ENCODE data around the gene CLBA1.

The CLBA1 gene

DNA sequence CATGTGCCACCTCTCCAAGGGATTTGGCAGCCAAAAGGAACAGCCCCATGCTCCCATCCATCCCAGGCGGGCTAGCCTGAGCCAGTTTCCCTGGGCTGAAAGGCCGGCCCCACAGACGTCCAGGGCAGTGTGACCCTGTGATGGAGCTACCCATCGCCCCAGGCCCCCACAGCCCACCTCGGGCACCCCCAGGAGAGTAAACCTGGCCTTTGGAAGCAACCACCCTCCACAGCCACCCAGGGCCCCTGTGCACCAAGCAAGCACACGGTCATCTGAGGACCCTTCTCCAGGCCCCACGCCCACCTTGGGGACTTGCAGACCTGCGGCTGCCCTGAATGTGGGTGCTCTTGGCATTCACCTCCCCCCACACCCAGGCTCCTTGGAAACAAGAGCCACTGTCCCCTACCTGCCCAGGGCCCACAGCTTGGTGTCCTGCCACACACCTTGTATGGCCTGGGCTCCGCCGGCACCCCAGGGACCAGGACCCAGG lies 15.8 kb upstream of the CLBA1 start:
- Histone ChIP-seq H3K4me1 (ENCODE audit: insufficient read depth, insufficient read length) (peaks cover 49% of the 10 kb centered on the region), H3K27me3 (ENCODE audit: insufficient read depth, insufficient read length) (no peaks in the 10 kb centered on the region), H3K9me3 (ENCODE audit: insufficient read depth, low read length) (no peaks in the 10 kb centered on the region), H3K9ac (ENCODE audit: insufficient read length, low read depth) (peak overlapping the region; percentile 67), H3K4me3 (ENCODE audit: insufficient read length, low read depth) (no peak overlapping the region), H3K36me3 (ENCODE audit: insufficient read depth, insufficient read length, low read length) (no peaks in the 10 kb centered on the region)
- no peak for TF ChIP-seq YY1 (IDR thresholded peaks at IDR 0.05; ENCODE audit: insufficient read depth, insufficient read length)
- no peak for TF ChIP-seq ZNF274 (IDR thresholded peaks at IDR 0.05; ENCODE audit: low read depth, low read length)
- no peak for TF ChIP-seq SUZ12 (IDR thresholded peaks at IDR 0.05; ENCODE audit: extremely low read depth, insufficient read depth, insufficient read length)
- DNase-seq (ENCODE audit: low read depth, low spot score) = no peak

DNA sequence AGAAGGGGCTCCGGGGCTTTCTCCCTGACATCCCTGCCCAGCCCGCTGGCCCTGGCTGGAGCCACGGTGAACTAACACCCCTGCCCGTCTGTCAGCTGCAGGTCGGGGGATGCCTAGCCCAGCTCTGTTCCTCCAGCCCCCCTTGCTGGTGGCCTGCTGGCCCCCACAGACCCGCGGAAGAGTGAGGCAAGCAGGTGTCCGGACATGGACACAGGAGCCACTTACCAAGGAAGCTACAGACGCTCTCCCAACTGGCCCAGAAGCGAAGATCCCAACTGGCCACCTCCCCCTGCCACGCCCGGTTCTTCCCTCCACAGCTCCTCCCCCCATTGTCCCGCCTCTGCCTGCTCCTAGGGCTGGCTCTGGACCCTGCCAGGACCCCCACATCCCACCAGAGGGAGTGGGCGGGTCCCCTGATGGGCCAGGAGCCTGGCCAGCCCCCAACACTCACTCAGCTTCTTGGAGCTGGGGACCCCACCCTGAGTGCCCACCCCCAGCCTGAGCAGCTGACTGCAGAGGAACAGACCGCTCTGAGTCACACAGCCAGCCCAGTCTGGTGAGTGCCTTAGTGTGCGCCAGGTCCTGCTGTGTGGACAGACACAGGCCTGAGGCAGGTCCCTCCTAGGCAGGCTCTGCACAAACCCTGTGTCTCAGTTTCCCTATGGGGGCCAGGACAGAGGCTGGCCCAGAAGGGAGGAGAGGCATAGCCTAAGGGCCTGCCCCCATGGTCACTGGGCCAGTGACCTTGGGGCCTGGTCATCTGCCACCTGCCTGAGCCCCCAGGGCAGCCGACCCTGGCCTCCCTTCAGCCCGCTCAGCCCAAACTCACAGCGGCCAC lies 15.1 kb upstream of the CLBA1 start:
- peak overlapping the region; percentile 67 for H3K9ac ChIP-seq (ENCODE audit: insufficient read length, low read depth)

DNA sequence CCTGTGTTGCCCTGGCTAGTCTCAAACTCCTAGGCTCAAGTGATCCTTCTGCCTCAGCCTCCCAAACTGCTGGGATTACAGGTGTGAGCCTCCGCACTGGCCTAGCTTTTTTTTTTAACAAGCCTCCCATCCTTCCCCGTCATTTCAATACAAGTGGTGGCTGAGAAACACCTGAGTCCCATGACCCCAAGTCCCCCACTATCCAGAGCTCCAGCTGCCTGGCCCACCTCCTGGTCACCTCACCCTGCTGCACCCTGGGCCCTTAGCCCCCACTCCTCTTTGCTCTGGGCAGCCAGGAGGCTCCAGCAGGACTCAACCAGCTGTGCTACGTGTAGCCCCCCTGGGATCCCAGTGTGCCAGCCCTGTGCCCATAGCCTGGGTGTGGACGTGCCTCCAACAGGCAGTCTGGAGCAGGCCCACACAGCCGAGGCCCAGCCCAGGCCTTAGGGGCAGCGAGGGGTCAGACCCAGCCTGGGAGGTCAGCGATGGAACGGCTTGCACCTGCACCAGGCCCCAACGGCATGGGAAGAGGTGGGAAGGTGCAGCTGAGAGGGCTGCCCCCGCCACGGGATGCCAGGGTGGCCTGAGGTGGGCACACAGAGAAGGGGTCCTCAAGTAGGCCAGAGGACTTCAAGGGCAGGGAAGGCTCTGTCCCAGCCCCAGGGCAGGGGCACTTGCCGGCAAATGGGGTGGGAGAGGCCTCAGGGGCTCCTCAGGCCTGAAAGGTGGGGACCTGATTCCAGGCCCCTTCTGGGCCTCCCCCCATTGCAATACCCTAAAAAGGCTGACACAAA lies 13.9 kb upstream of the CLBA1 start:
- H3K27me3 ChIP-seq (ENCODE audit: insufficient read depth, insufficient read length) = peaks cover 5% of the 10 kb centered on the region
- H3K9me3 ChIP-seq (ENCODE audit: insufficient read depth, low read length) = no peaks in the 10 kb centered on the region
- H3K9ac ChIP-seq (ENCODE audit: insufficient read length, low read depth) = peak overlapping the region; percentile 67
- H3K4me1 ChIP-seq (ENCODE audit: insufficient read depth, insufficient read length) = peaks cover 58% of the 10 kb centered on the region
- DNase-seq (ENCODE audit: low read depth, low spot score) = no peak
- no peak for TF ChIP-seq ZNF274 (IDR thresholded peaks at IDR 0.05; ENCODE audit: low read depth, low read length)
- TF ChIP-seq SUZ12 (IDR thresholded peaks at IDR 0.05; ENCODE audit: extremely low read depth, insufficient read depth, insufficient read length) = no peak
- TF ChIP-seq YY1 (IDR thresholded peaks at IDR 0.05; ENCODE audit: insufficient read depth, insufficient read length) = no peak
- H3K36me3 ChIP-seq (ENCODE audit: insufficient read depth, insufficient read length, low read length) = no peaks in the 10 kb centered on the region
- H3K4me3 ChIP-seq (ENCODE audit: insufficient read length, low read depth) = no peak overlapping the region

More for the DNA sequence above, 15.1 kb upstream of the CLBA1 start:
- no peak overlapping the region for H3K4me3 ChIP-seq (ENCODE audit: insufficient read length, low read depth)
- H3K9me3 ChIP-seq (ENCODE audit: insufficient read depth, low read length) = no peaks in the 10 kb centered on the region
- peaks cover 53% of the 10 kb centered on the region for H3K4me1 ChIP-seq (ENCODE audit: insufficient read depth, insufficient read length)
- TF ChIP-seq SUZ12 (IDR thresholded peaks at IDR 0.05; ENCODE audit: extremely low read depth, insufficient read depth, insufficient read length) (no peak), YY1 (IDR thresholded peaks at IDR 0.05; ENCODE audit: insufficient read depth, insufficient read length) (no peak), ZNF274 (IDR thresholded peaks at IDR 0.05; ENCODE audit: low read depth, low read length) (no peak)
- no peaks in the 10 kb centered on the region for H3K27me3 ChIP-seq (ENCODE audit: insufficient read depth, insufficient read length)
- no peak for DNase-seq (ENCODE audit: low read depth, low spot score)
- H3K36me3 ChIP-seq (ENCODE audit: insufficient read depth, insufficient read length, low read length) = no peaks in the 10 kb centered on the region

DNA sequence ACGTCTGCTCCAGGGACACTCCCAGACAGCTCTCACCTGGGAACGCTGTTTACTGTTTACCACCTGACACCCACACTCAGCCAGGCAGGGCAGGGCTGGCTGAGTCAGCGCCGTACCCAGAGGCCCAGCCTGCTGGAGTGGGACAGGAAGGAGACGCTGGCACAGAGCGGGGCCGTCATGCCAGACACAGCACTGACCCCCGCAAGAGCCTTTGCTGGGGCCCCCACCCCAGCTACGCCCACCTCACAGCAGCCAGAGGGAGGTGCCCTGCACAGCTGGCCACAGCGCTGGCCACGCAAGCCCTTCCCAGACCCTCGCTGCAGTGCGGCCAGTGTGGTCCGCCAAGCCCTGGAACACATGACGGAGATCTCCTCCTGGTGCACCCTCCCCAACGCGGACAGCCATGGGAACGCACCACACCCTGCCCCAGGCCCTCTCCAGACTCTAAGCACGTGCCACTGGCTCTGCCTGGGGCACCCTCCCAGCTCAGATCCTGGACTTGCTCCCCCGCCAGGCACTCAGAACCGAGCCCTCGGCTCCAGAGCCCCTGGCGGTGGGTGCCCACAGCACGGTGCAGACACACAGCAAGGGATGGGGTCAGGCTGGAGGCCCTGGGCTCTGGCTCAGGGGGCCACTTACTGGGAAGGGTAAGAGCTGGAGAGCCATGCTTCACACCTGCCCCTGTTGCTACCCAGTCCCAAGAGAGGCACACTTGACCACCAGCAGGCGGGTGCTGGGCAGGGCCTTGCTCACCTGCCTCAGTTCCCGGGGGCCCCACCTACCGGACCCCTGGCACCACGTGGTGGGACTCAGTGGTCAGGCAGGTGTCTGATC lies 13.1 kb upstream of the CLBA1 start:
- H3K9ac ChIP-seq (ENCODE audit: insufficient read length, low read depth) = peak overlapping the region; percentile 67
- no peak for DNase-seq (ENCODE audit: low read depth, low spot score)
- H3K9me3 ChIP-seq (ENCODE audit: insufficient read depth, low read length) = no peaks in the 10 kb centered on the region
- TF ChIP-seq YY1 (IDR thresholded peaks at IDR 0.05; ENCODE audit: insufficient read depth, insufficient read length) = no peak
- TF ChIP-seq ZNF274 (IDR thresholded peaks at IDR 0.05; ENCODE audit: low read depth, low read length) = no peak
- TF ChIP-seq SUZ12 (IDR thresholded peaks at IDR 0.05; ENCODE audit: extremely low read depth, insufficient read depth, insufficient read length) = no peak
- no peaks in the 10 kb centered on the region for H3K36me3 ChIP-seq (ENCODE audit: insufficient read depth, insufficient read length, low read length)
- no peak overlapping the region for H3K4me3 ChIP-seq (ENCODE audit: insufficient read length, low read depth)
- peaks cover 54% of the 10 kb centered on the region for H3K4me1 ChIP-seq (ENCODE audit: insufficient read depth, insufficient read length)
- peaks cover 13% of the 10 kb centered on the region for H3K27me3 ChIP-seq (ENCODE audit: insufficient read depth, insufficient read length)

DNA sequence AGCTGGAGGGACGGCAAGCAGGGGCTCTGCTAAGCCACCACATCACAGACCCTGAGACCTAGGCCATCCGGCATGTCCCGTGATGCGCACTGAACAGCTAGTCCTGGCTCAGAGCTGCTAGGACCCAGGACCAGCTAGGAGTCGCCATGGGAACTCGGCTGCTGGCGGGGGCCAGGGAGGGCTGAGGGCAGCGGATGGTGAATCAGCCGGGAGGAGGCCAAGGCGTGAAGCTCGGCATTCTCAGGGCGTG lies 12.5 kb upstream of the CLBA1 start:
- Histone ChIP-seq H3K9ac (ENCODE audit: insufficient read length, low read depth) (peak overlapping the region; percentile 67), H3K27me3 (ENCODE audit: insufficient read depth, insufficient read length) (peaks cover 17% of the 10 kb centered on the region), H3K4me1 (ENCODE audit: insufficient read depth, insufficient read length) (peaks cover 54% of the 10 kb centered on the region), H3K9me3 (ENCODE audit: insufficient read depth, low read length) (no peaks in the 10 kb centered on the region), H3K36me3 (ENCODE audit: insufficient read depth, insufficient read length, low read length) (no peaks in the 10 kb centered on the region), H3K4me3 (ENCODE audit: insufficient read length, low read depth) (no peak overlapping the region)
- DNase-seq (ENCODE audit: low read depth, low spot score) = no peak
- TF ChIP-seq YY1 (IDR thresholded peaks at IDR 0.05; ENCODE audit: insufficient read depth, insufficient read length) (no peak), ZNF274 (IDR thresholded peaks at IDR 0.05; ENCODE audit: low read depth, low read length) (no peak), SUZ12 (IDR thresholded peaks at IDR 0.05; ENCODE audit: extremely low read depth, insufficient read depth, insufficient read length) (no peak)

DNA sequence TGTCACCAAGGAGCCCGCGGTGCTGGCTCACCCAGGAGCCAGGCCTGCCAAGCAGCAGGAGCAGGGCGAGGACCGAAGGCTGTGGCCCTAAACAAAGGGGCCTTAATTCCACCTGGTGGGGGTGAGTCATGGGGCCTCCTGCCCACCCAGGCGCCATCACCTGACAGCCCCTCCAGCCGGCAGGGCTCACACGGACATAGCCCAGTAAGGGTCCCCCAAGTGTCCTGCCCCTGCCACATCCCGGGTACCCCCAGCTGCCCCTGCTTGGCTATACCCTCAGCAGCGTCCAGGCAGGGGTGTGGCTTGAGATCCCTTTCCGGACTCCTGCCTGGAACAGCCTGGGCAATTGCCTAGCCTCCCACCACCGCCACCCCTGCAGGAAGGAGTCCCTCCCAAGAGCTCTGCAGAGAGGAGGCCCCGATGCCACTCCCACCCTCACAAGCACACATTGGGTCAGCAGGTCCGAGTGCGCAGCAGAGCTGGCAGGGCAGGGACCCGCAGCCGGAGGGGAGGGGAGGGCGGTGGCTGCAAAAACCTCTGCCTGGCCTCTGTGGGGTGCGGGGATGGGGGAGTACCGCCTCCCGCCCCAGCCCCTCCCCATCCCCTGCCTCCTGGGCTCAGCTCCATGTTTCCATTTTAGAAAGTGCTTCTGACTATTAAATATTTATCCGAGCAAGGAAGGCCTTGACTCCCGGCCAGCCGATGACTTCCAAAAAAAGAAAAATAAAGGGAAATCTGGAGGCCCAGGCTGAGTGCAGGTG lies 12.0 kb upstream of the CLBA1 start:
- Histone ChIP-seq H3K27me3 (ENCODE audit: insufficient read depth, insufficient read length) (peaks cover 17% of the 10 kb centered on the region), H3K4me3 (ENCODE audit: insufficient read length, low read depth) (no peak overlapping the region), H3K4me1 (ENCODE audit: insufficient read depth, insufficient read length) (peaks cover 53% of the 10 kb centered on the region), H3K9ac (ENCODE audit: insufficient read length, low read depth) (no peak overlapping the region), H3K9me3 (ENCODE audit: insufficient read depth, low read length) (no peaks in the 10 kb centered on the region), H3K36me3 (ENCODE audit: insufficient read depth, insufficient read length, low read length) (no peaks in the 10 kb centered on the region)
- DNase-seq (ENCODE audit: low read depth, low spot score) = no peak
- TF ChIP-seq YY1 (IDR thresholded peaks at IDR 0.05; ENCODE audit: insufficient read depth, insufficient read length) (no peak), ZNF274 (IDR thresholded peaks at IDR 0.05; ENCODE audit: low read depth, low read length) (no peak), SUZ12 (IDR thresholded peaks at IDR 0.05; ENCODE audit: extremely low read depth, insufficient read depth, insufficient read length) (no peak)

All from NT2/D1 (cell line).